Ishikawa (cell line): Measurements from ENCODE around the gene RAPGEF3.

Source experiments
- CREB1 ChIP-seq: IDR thresholded peaks from 2 replicates; pipeline ENCODE4 v1.6.1; 2012; ENCODE audit warnings: low read depth
- EP300 ChIP-seq: IDR thresholded peaks from 2 replicates; pipeline ENCODE4 v1.6.1; 2012; ENCODE audit warnings: borderline replicate concordance
- FOXM1 ChIP-seq: IDR thresholded peaks from 2 replicates; pipeline ENCODE4 v1.6.1; 2012; ENCODE audit warnings: low read depth, borderline replicate concordance
- MAX ChIP-seq: IDR thresholded peaks from 2 replicates; pipeline ENCODE4 v1.6.1; 2012
- RAD21 ChIP-seq: IDR thresholded peaks from 2 replicates; pipeline ENCODE4 v1.6.1; 2012; ENCODE audit warnings: low read depth
- REST ChIP-seq: IDR thresholded peaks from 2 replicates; pipeline ENCODE4 v1.6.1; 2012; ENCODE audit warnings: low read depth, mild to moderate bottlenecking
- TCF12 ChIP-seq: IDR thresholded peaks from 2 replicates; pipeline ENCODE4 v1.6.1; 2012; ENCODE audit warnings: low read depth
- YY1 ChIP-seq: IDR thresholded peaks from 2 replicates; pipeline ENCODE4 v1.6.1; 2012; ENCODE audit warnings: low read depth
- ZBTB7A ChIP-seq: IDR thresholded peaks from 2 replicates; pipeline ENCODE4 v1.6.1; 2012; ENCODE audit warnings: low read depth

DNA sequence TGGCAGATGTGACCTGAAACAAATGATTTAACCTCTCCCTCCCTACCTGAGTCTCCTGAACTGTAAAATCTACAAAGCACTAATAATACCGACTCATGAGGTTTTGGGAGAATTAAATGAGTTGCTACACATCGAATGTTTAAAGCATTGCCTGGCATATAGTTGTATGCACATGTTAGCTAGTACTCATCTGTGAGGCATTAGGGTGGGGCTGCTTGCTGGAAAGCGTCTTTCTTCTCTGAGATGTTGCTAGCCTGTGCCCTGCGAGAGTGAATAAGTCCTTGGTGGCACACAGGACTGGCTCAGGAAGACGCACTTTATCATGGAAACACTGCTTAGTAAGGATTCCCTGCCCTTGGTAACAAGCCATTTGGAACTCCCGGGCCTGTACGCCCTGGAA, 6.1 kb downstream of the RAPGEF3 start:
- TF ChIP-seq TCF12, result no peak
- no peak for TF ChIP-seq REST
- no peak for TF ChIP-seq EP300
- no peak for TF ChIP-seq YY1
- TF ChIP-seq CREB1, result no peak
- TF ChIP-seq MAX, result no peak
- no peak for TF ChIP-seq RAD21
- TF ChIP-seq FOXM1, result no peak
- TF ChIP-seq ZBTB7A, result no peak
